HepG2 (cell line): Measurements from ENCODE around the gene SLC4A7. TPM values are rescaled to one million over a fixed set of nuclear protein-coding genes. Genes with fewer than 3 reads are reported as not detected.

Experiments
- AHR ChIP-seq: IDR thresholded peaks from 2 replicates; pipeline ENCODE4 v1.6.1; 2018; ENCODE audit warnings: missing genetic modification reagents, missing compliant biosample characterization
- ETV6 ChIP-seq: sonication (generic); formaldehyde crosslinking; conservative IDR thresholded peaks from 2 replicates; pipeline ENCODE4 v1.4.0; 2020; ENCODE audit warnings: missing genetic modification reagents
- FOXK2 ChIP-seq: fragments of 450-650 bp; IDR thresholded peaks from 2 replicates; pipeline ENCODE4 v1.6.1; 2016
- GTF3A ChIP-seq: sonication (generic); formaldehyde crosslinking; conservative IDR thresholded peaks from 2 replicates; pipeline ENCODE4 v1.4.0; 2020; ENCODE audit warnings: mild to moderate bottlenecking, missing genetic modification reagents
- JDP2 ChIP-seq: sonication (generic); formaldehyde crosslinking; IDR thresholded peaks from 2 replicates; pipeline ENCODE4 v1.8.1; 2022; ENCODE audit warnings: missing genetic modification reagents, borderline replicate concordance
- NBN ChIP-seq: fragments of 450-650 bp; conservative IDR thresholded peaks from 2 replicates; pipeline ENCODE4 v1.6.1; 2017
- RORA ChIP-seq: sonication (generic); formaldehyde crosslinking; IDR thresholded peaks from 2 replicates; pipeline ENCODE4 v1.5.0; 2020; ENCODE audit warnings: mild to moderate bottlenecking, missing genetic modification reagents, moderate library complexity
- ZNF562 ChIP-seq: sonication (generic); formaldehyde crosslinking; IDR thresholded peaks from 2 replicates; pipeline ENCODE4 v1.8.0; 2022; ENCODE audit warnings: missing genetic modification reagents, borderline replicate concordance
- ZNF567 ChIP-seq: sonication (generic); formaldehyde crosslinking; IDR thresholded peaks from 2 replicates; pipeline ENCODE4 v1.8.1; 2023; ENCODE audit warnings: mild to moderate bottlenecking, missing genetic modification reagents, borderline replicate concordance
- ZNF614 ChIP-seq: IDR thresholded peaks from 2 replicates; pipeline ENCODE4 v1.6.1; 2018; ENCODE audit warnings: missing biosample characterization, missing genetic modification reagents, inconsistent platforms, borderline replicate concordance
- ZNF788 ChIP-seq: sonication (generic); formaldehyde crosslinking; IDR thresholded peaks from 2 replicates; pipeline ENCODE4 v1.5.0; 2020; ENCODE audit warnings: mild to moderate bottlenecking, missing genetic modification reagents, borderline replicate concordance
- polyA plus RNA-seq, 8 experiments: library from polyadenylated mRNA; depleted of rRNA in 3 of 8; stranded (reverse) in 7 of 8; unstranded in 1 of 8; fragments of >200 nt; fragmentation: Illumina TruSeq in 4 of 8; extraction: Trizol in 4 of 8; gene quantifications; 2 replicates each; pipeline versions ENCODE4 v1.2.1 to v1.2.3, GENCODE V29; 2011 to 2016; ENCODE audit warnings: low read depth in 4 of 8, missing spikeins in 1 of 8, mixed read lengths in 1 of 8; ENCODE audit not compliant: insufficient read depth in 1 of 8
- total RNA-seq, 5 experiments: library from RNA; depleted of rRNA; stranded (reverse); fragments of >200 nt; fragmentation: Illumina TruSeq; extraction: Trizol; gene quantifications; 2 replicates each; pipeline ENCODE4 v1.2.3, GENCODE V29; 2016; ENCODE audit warnings: low read depth in 1 of 5
- TF ChIP-seq, protein P1 (sequence below): sonication (generic); formaldehyde crosslinking; IDR thresholded peaks from 2 replicates; pipeline ENCODE4 v1.5.1; 2020; ENCODE audit warnings: missing genetic modification reagents, mild to moderate bottlenecking, borderline replicate concordance
- TF ChIP-seq, protein P2 (sequence below), 2 experiments: sonication (generic) in 1 of 2; formaldehyde crosslinking in 1 of 2; IDR thresholded peaks; 2 replicates each; pipeline versions ENCODE4 v1.4.0 to v1.6.1; 2016 to 2020; ENCODE audit warnings: borderline replicate concordance in 1 of 2, low read depth in 1 of 2, mild to moderate bottlenecking in 1 of 2, missing genetic modification reagents in 1 of 2
- TF ChIP-seq, protein P3 (sequence below): sonication (generic); formaldehyde crosslinking; IDR thresholded peaks from 2 replicates; pipeline ENCODE4 v1.4.0; 2020; ENCODE audit warnings: missing genetic modification reagents
- TF ChIP-seq, protein P4 (sequence below): sonication (generic); formaldehyde crosslinking; IDR thresholded peaks from 2 replicates; pipeline ENCODE4 v1.8.1; 2023; ENCODE audit warnings: mild to moderate bottlenecking, missing genetic modification reagents
- TF ChIP-seq, protein P5 (sequence below): IDR thresholded peaks from 2 replicates; pipeline ENCODE4 v1.6.1; 2016; ENCODE audit warnings: mild to moderate bottlenecking, missing biosample characterization, missing genetic modification reagents
- TF ChIP-seq, protein P6 (sequence below): sonication (generic); formaldehyde crosslinking; IDR thresholded peaks from 2 replicates; pipeline ENCODE4 v1.8.0; 2022; ENCODE audit warnings: missing genetic modification reagents, mild to moderate bottlenecking, moderate library complexity, borderline replicate concordance
- TF ChIP-seq, protein P7 (sequence below): sonication (generic); formaldehyde crosslinking; IDR thresholded peaks from 2 replicates; pipeline ENCODE4 v1.5.0; 2020; ENCODE audit warnings: mild to moderate bottlenecking, missing genetic modification reagents

SLC4A7 gene
- total and polyA plus RNA-seq, 2 of the 13 experiments (the other 11 are each of a cell fraction or from before 2014, with no cell fraction given): 16.4 to 43.8 TPM

DNA sequence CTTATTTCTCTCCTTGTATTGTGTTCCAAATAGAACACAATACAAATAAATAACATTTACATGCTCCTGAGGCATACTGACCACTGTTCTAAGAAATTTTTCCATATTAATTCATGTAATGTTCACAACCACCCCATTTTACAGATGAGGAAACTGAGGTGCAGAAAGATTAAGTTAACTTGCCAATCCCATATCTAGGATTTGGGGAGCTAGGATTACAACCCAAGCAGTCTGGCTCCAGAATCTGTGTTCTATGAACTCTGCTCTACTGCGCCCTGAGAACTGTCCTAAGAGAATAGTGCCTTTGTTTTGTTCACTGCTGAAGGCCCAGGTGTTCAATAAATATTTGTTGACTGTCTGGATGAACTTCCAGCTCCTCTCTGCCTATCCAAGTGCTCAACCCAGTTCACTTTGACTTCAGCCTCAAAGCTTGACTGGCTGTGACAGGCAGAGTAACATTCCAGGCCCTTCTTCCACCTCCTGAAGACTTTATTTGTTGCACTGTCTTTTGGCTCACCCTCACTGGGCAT is 118.1 kb downstream of the SLC4A7 start (continued):
- TF ChIP-seq AHR (no peak), ZNF567 (CRISPR knock-in tag) (no peak), ZNF788 (CRISPR knock-in tag) (0 out of 2 replicates have a peak, but pooled peaks have one; percentile 40), JDP2 (CRISPR knock-in tag) (no peak), GTF3A (CRISPR knock-in tag) (no peak), FOXK2 (no peak), ZNF562 (CRISPR knock-in tag) (no peak), RORA (no peak), ETV6 (CRISPR knock-in tag) (no peak), NBN (no peak), ZNF614 (peak; percentile 33; the same call in 1 of the 2 replicates)
- TF ChIP-seq, protein P1, sequence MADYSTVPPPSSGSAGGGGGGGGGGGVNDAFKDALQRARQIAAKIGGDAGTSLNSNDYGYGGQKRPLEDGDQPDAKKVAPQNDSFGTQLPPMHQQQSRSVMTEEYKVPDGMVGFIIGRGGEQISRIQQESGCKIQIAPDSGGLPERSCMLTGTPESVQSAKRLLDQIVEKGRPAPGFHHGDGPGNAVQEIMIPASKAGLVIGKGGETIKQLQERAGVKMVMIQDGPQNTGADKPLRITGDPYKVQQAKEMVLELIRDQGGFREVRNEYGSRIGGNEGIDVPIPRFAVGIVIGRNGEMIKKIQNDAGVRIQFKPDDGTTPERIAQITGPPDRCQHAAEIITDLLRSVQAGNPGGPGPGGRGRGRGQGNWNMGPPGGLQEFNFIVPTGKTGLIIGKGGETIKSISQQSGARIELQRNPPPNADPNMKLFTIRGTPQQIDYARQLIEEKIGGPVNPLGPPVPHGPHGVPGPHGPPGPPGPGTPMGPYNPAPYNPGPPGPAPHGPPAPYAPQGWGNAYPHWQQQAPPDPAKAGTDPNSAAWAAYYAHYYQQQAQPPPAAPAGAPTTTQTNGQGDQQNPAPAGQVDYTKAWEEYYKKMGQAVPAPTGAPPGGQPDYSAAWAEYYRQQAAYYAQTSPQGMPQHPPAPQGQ (CRISPR knock-in tag): no peak
- TF ChIP-seq, protein P2, sequence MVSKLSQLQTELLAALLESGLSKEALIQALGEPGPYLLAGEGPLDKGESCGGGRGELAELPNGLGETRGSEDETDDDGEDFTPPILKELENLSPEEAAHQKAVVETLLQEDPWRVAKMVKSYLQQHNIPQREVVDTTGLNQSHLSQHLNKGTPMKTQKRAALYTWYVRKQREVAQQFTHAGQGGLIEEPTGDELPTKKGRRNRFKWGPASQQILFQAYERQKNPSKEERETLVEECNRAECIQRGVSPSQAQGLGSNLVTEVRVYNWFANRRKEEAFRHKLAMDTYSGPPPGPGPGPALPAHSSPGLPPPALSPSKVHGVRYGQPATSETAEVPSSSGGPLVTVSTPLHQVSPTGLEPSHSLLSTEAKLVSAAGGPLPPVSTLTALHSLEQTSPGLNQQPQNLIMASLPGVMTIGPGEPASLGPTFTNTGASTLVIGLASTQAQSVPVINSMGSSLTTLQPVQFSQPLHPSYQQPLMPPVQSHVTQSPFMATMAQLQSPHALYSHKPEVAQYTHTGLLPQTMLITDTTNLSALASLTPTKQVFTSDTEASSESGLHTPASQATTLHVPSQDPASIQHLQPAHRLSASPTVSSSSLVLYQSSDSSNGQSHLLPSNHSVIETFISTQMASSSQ (IDR thresholded peaks at IDR 0.05; ENCODE audit: low read depth): 0 out of 2 replicates have a peak, but pooled peaks have one; percentile 7
- TF ChIP-seq, protein P2 (CRISPR knock-in tag; IDR thresholded peaks at IDR 0.05; ENCODE audit: borderline replicate concordance): peak; percentile 46; the same call in 1 of the 2 replicates
- TF ChIP-seq, protein P3, sequence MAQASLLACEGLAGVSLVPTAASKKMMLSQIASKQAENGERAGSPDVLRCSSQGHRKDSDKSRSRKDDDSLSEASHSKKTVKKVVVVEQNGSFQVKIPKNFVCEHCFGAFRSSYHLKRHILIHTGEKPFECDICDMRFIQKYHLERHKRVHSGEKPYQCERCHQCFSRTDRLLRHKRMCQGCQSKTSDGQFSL: no peak
- TF ChIP-seq, protein P4, sequence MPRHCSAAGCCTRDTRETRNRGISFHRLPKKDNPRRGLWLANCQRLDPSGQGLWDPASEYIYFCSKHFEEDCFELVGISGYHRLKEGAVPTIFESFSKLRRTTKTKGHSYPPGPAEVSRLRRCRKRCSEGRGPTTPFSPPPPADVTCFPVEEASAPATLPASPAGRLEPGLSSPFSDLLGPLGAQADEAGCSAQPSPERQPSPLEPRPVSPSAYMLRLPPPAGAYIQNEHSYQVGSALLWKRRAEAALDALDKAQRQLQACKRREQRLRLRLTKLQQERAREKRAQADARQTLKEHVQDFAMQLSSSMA (CRISPR knock-in tag): no peak
- TF ChIP-seq, protein P5, sequence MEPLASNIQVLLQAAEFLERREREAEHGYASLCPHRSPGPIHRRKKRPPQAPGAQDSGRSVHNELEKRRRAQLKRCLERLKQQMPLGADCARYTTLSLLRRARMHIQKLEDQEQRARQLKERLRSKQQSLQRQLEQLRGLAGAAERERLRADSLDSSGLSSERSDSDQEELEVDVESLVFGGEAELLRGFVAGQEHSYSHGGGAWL (CRISPR knock-in tag): no peak
- TF ChIP-seq, protein P6, sequence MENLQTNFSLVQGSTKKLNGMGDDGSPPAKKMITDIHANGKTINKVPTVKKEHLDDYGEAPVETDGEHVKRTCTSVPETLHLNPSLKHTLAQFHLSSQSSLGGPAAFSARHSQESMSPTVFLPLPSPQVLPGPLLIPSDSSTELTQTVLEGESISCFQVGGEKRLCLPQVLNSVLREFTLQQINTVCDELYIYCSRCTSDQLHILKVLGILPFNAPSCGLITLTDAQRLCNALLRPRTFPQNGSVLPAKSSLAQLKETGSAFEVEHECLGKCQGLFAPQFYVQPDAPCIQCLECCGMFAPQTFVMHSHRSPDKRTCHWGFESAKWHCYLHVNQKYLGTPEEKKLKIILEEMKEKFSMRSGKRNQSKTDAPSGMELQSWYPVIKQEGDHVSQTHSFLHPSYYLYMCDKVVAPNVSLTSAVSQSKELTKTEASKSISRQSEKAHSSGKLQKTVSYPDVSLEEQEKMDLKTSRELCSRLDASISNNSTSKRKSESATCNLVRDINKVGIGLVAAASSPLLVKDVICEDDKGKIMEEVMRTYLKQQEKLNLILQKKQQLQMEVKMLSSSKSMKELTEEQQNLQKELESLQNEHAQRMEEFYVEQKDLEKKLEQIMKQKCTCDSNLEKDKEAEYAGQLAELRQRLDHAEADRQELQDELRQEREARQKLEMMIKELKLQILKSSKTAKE (CRISPR knock-in tag): peak; percentile 91
- TF ChIP-seq, protein P7, sequence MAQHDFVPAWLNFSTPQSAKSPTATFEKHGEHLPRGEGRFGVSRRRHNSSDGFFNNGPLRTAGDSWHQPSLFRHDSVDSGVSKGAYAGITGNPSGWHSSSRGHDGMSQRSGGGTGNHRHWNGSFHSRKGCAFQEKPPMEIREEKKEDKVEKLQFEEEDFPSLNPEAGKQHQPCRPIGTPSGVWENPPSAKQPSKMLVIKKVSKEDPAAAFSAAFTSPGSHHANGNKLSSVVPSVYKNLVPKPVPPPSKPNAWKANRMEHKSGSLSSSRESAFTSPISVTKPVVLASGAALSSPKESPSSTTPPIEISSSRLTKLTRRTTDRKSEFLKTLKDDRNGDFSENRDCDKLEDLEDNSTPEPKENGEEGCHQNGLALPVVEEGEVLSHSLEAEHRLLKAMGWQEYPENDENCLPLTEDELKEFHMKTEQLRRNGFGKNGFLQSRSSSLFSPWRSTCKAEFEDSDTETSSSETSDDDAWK (CRISPR knock-in tag): no peak
